Measurements from ENCODE around the gene ZNF107. TPM values are rescaled to one million over a fixed set of nuclear protein-coding genes. Genes with fewer than 3 reads are reported as not detected.

ZNF107 gene
- total and polyA plus RNA-seq, 2 of the 13 experiments (the other 11 are each of a cell fraction or from before 2014, with no cell fraction given) = 2.5 to 5.4 TPM

DNA sequence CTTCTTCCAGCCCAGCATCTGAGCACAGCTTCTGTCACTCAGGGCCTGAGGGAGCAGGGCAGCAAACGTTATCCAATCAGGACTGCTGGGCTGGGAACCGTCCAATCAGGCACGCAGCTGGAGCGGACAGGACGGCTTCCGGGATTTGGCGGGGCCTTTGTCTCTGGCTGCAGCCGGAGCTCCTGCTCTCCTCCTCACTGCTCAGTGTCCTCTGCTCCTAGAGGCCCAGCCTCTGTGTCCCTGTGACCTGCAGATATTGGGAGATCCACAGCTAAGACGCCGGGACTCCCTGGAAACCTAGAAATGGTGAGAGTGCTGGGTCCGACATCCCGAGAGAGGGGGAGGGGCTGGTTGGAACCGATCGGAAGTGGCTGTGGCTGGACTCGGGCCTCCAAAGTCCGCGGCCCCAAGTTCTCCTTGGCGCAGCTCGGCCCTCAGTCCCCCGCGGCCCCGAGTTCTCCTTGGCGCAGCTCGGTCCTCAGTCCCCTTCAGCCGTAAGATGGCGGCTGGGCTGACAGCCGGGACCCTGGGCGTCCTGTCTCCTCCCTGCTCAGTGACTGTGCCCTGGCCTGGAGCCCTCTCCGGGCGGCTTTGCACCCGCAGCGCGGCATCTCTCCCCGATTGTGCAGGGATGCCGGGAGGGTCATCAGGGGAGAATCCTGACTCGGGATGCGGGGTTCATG, at the start of gene ZNF107 (continued):
- TF ChIP-seq HIVEP1 (CRISPR knock-in tag; IDR thresholded peaks at IDR 0.05) (peak; percentile 52; the same call in 1 of the 2 replicates), ZNF761 (CRISPR knock-in tag; conservative IDR thresholded peaks at IDR 0.05) (no peak), HOMEZ (CRISPR knock-in tag; IDR thresholded peaks at IDR 0.05; ENCODE audit: low read depth) (peak; percentile 39; the same call in 1 of the 2 replicates), AGO1 (IDR thresholded peaks at IDR 0.05; ENCODE audit: low read depth, low read length, poor library complexity, severe bottlenecking) (peak; percentile 55), KLF16 (CRISPR knock-in tag; IDR thresholded peaks at IDR 0.05) (peak in 1 of 2 experiments; percentile 72; a peak in 2 of 4 replicates), PRPF4 (IDR thresholded peaks at IDR 0.05; ENCODE audit: low read depth, low read length, poor library complexity, severe bottlenecking) (no peak), ZNF382 (CRISPR knock-in tag; IDR thresholded peaks at IDR 0.05; ENCODE audit: borderline replicate concordance) (no peak), ZMAT5 (CRISPR knock-in tag; IDR thresholded peaks at IDR 0.05; ENCODE audit: borderline replicate concordance, low read depth) (no peak), CC2D1A (CRISPR knock-in tag; IDR thresholded peaks at IDR 0.05) (no peak), RARA (CRISPR knock-in tag; IDR thresholded peaks at IDR 0.05) (no peak), SOX13 (IDR thresholded peaks at IDR 0.05) (no peak), SOX13 (CRISPR knock-in tag; conservative IDR thresholded peaks at IDR 0.05 in 1 of 2, IDR thresholded peaks at IDR 0.05 in 1 of 2) (no peak), ZSCAN29 (CRISPR knock-in tag; conservative IDR thresholded peaks at IDR 0.05) (no peak), FOXA3 (CRISPR knock-in tag; IDR thresholded peaks at IDR 0.05) (no peak), HMGA1 (CRISPR knock-in tag; conservative IDR thresholded peaks at IDR 0.05) (no peak), ZBTB7A (CRISPR knock-in tag; IDR thresholded peaks at IDR 0.05) (no peak), ZNF232 (CRISPR knock-in tag; IDR thresholded peaks at IDR 0.05; ENCODE audit: borderline replicate concordance) (peak; percentile 47; the same call in 1 of the 2 replicates), THRA (CRISPR knock-in tag; IDR thresholded peaks at IDR 0.05; ENCODE audit: borderline replicate concordance) (0 out of 2 replicates have a peak, but pooled peaks have one; percentile 17), KLF9 (CRISPR knock-in tag; IDR thresholded peaks at IDR 0.05; ENCODE audit: low read depth) (no peak), GTF3A (CRISPR knock-in tag; conservative IDR thresholded peaks at IDR 0.05) (no peak), RORA (CRISPR knock-in tag; IDR thresholded peaks at IDR 0.05) (no peak), PHF21A (CRISPR knock-in tag; IDR thresholded peaks at IDR 0.05) (peak; percentile 58), ZKSCAN5 (CRISPR knock-in tag; IDR thresholded peaks at IDR 0.05) (no peak)
- TF ChIP-seq, protein P1, sequence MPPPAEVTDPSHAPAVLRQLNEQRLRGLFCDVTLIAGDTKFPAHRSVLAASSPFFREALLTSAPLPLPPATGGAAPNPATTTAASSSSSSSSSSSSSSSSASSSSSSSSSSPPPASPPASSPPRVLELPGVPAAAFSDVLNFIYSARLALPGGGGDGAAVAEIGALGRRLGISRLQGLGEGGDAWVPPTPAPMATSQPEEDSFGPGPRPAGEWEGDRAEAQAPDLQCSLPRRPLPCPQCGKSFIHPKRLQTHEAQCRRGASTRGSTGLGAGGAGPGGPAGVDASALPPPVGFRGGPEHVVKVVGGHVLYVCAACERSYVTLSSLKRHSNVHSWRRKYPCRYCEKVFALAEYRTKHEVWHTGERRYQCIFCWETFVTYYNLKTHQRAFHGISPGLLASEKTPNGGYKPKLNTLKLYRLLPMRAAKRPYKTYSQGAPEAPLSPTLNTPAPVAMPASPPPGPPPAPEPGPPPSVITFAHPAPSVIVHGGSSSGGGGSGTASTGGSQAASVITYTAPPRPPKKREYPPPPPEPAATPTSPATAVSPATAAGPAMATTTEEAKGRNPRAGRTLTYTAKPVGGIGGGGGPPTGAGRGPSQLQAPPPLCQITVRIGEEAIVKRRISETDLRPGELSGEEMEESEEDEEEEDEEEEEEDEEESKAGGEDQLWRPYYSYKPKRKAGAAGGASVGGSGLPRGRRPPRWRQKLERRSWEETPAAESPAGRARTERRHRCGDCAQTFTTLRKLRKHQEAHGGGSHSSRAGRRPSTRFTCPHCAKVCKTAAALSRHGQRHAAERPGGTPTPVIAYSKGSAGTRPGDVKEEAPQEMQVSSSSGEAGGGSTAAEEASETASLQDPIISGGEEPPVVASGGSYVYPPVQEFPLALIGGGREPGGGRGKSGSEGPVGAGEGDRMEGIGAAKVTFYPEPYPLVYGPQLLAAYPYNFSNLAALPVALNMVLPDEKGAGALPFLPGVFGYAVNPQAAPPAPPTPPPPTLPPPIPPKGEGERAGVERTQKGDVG (CRISPR knock-in tag; IDR thresholded peaks at IDR 0.05; ENCODE audit: borderline replicate concordance) = no peak
